Activated T-cell treated with anti-CD3 and anti-CD28 coated beads for 24 hours (primary cell): Measurements from ENCODE around the gene IGFLR1.
"Not testable (repeated sequence)": the region's sequence is repeated elsewhere in the genome, so short reads cannot be mapped to it uniquely, and the experiment has no call there.

Experiments used
- DNase-seq: peaks from one replicate; pipeline ENCODE4 v3.0.0-alpha.2; 2020; ENCODE audit warnings: low read depth

Gene IGFLR1

GRCh38 chr19:35777086-35777841, 35.0 kb upstream of the IGFLR1 start:
- no peak for DNase-seq

GRCh38 chr19:35776102-35776788, 34.0 kb upstream of the IGFLR1 start:
- no peak for DNase-seq

GRCh38 chr19:35775298-35776101, 33.2 kb upstream of the IGFLR1 start, which contains the start of gene ARHGAP33:
TSS of gene ARHGAP33 (plus strand) at chr19:35775564. CDS start at chr19:35775659, 95 bp downstream.
- DNase-seq, result peak; percentile 98

DNA sequence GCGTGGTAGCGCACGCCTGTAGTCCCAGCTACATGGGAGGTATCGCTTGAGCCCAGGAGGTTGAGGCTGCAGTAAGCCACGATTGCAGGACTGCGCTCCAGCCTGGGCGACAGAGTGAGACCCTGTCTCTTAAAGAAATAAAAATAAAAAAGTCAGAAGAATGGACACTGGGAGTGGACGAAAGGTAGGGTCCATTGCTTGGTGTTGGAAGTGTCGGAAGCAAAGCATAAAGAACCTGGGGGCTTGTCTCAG, 32.7 kb upstream of the IGFLR1 start:
- no peak for DNase-seq

DNA sequence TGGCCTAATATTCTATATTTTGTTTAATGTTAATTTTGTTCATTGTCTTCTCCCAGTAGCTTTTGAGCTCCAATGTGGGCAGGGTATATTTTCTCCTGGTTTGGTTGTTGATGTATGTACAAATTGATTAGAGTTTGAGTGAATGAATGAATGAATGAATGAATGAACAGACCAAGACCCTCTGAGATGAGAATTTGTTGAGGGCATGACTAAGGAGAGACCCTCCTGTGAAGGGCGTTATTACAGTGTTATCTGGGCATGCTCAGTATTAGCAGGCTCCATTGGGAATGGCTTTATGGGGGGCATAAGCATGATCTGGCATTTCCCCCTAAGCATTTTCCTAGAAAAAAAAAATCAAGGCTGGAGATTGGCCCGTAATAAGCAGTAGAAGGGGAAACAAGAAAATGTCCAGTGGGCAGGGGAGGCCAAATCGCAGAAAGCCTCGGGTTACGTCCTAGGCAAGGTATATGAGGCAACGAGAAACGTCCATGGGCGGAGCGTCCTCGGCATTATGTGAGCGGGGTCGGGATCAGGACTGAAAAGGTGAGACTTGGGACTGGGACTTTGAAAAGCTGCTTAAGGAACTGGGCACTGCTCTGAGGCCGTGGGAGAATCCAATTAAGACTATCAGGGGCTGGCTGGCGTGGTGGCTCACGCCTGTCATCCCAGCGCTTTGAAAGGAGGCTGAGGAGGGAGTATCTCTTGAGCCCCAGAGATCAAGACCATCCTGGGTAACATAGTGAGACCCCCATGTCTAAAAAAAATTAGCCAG, 32.2 kb upstream of the IGFLR1 start:
- DNase-seq, result no peak

DNA sequence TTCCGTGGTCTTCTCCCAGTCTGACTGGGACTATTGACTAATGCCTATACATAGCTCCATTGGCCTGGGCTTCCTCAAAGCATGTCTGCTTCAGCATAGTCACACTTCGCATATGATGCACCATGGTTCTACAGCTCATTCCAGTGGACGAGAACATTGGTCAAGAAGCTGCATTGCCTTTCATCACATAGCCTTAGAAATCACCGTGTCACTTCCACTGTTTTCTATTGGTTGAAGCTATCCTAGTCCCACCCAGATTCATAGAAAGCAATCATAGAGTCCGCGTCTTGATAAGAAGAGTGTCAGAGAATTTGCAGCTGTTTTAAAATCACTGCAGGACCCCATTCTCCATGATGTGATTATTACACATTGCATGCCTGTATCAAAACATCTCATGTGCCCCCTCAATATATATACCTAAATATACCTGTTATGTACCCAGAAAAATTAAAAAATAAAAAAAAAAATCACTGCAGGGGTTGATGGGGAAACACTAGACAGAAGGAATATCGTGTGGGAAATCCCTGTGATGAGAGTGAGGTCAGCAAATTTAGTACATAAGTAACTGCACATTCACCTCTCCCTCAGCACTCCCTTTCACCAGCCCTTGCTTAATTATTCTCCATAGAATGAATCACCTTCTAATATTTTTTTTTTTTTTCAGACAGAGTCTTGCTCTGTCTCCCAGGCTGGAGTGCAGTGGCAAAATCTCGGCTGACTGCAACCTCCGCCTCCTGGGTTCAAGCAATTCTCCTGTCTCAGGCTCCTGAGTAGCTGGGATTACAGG, 31.0 kb upstream of the IGFLR1 start:
- DNase-seq, result no peak

GRCh38 chr19:35772362-35772761, 30.1 kb upstream of the IGFLR1 start:
- DNase-seq, result not testable (repeated sequence)

DNA sequence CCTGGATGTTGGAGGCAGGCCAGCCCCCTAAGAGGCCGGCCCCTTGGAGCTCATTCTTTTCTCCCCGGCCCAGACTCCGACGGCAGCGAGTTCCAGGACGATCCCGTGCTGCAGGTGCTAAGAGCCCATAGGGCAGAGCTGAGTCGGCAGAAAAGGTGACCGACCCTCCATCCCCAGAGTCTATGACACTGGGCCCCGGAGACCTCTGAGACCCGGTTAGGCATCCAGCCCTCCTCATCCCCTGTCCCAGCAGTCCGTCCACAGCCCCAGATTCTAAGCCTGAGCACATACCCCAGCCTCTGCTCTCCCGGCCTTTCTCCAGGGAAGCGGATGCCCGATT, 25.8 kb upstream of the IGFLR1 start:
- no peak for DNase-seq

DNA sequence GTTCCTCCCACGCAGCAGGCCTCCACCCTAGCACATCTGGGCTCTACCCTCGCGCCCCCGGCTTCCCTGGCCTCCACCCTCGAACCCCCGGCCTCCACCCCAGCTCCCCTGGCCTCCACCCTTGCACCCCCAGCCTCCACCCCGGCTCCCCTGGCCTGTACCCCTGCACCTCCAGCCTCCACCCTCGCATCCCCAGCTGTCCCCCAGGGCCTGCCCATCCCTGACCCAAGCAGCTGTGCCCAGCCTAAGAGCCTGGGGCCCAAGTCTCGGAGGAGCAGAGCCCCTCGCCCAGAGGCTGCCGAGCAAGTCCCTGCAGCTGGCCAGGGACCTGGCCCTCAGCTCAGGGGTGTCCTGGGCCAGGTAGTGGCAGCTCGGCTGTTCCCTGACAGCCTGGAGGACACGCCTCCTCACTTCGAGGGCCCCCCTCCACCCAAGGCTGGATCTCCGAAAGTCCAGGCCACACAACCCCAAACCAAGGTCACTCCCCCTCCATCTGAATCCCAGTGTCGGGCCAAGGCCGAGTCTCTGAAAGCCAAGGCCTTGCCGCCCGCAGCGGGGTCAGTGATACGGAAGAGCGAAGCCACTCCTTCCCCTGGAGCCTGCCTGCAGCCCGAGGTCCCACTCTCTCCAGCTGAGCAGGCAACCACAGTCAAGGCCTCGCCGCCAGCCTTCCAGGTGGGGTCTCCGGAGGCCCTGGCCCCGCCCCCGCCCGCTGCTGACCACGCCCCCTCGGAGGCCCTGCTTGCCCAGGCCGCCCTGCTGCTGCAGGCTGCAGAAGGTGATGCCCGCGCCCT, 25.2 kb upstream of the IGFLR1 start:
- DNase-seq, result no peak

DNA sequence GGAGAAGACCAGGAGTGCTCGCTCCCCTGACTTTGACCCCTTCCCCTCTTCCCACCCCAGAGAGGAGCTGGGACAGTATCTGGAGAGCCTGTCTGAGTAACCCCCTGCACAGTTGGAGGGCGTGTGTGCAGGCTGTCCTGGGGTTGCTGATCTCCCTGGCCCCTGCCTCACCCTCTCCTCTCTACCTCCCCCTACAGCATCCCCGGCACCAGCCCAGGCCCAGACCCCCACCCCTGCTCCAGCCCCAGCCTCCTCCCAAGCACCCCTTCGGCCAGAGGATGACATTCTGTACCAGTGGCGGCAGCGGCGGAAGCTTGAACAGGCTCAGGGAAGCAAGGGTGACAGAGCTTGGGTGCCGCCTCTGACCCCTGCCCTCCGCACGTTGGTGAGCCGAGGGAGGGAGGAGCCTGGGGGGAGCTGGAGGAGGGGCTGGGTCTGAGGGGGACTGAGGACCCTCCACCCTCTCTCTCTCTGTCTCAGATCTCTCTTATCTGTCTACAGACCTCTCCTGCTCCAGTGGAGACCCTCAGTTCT, 24.4 kb upstream of the IGFLR1 start:
- DNase-seq, result no peak

DNA sequence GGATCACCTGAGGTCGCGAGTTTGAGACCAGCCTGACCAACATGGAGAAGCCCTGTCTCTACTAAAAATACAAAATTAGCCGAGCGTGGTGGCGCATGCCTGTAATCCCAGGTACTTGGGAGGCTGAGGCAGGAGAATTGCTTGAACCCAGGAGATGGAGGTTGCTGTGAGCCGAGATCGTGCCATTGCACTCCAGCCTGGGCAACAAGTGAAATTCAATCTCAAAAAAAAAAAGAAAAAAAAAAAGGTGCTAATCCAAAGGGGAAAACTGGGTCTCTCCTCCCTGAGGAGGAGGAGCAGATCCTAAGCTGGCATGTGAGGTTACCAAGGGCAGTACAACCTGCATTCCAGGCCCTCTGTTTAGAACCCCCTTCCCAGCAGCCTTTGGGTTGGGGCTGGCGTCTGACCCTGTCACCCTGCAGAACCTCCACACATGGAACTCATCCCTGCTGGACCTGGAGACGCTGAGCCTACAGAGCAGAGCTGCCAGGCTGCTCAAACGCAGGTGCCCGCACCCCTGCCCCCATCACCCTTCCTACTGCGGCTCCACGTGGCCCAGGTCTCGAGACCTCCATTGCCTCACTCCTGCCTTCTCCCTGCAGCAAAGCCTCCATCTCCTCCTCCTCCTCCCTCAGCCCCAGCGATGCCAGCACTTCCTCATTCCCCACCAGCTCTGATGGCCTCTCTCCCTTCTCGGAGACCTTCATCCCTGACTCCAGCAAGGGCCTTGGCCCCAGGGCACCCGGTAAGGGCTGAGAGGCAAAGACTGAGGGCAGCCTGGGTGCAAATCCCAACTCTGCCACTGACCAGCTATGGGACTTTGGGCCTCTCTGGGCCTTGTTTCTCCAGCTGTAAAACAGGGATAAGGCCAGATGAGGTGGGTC, 22.4 kb upstream of the IGFLR1 start:
- DNase-seq, result no peak

DNA sequence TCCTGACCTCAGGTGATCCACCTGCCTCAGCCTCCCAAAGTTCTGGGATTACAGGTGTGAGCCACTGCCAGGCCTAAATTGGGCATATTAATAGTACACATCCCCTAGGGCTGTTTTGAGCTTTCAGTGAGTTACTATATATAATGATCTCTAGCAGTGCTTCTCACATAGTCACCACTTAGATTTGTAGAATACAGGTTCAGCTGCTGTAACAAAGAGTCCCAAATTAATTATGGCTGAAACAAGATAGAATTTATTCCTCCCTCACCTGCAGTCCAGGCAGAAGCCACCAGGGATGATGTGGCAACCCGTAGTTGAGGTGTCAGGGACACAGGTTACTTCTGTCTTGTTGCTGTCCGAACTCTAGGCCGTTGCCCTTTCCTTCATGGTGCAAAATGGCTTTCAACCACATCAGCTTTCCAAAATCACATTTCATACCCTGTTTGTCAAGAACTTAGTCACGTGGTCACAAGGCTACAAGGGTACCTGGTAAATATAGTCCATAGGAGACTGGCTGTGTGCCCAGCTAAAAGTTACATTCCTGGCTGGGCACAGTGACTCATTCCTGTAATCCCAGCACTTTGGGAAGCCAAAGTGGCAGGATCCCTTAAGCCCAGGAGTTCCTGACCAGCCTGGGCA, 18.6 kb upstream of the IGFLR1 start:
- no peak for DNase-seq

DNA sequence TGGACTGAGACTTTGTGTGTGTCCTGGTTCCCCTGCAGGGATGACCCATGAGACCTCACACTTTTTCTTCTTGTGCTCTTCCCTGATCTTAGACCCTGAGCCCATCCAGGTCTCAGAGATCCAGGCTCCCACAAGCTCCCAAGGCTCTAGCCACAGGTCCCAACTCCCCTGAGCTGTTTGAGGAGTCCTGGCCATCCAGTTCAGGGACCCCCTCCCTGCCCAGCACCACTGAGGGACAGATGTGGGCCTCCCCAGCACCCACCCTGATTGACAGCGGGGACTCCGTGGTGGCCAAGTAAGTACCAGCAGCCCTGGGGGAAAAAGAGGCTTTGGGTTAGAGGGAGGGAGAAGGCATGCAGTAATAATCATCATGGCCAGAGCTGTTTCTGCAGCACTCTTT, 17.4 kb upstream of the IGFLR1 start:
- no peak for DNase-seq

DNA sequence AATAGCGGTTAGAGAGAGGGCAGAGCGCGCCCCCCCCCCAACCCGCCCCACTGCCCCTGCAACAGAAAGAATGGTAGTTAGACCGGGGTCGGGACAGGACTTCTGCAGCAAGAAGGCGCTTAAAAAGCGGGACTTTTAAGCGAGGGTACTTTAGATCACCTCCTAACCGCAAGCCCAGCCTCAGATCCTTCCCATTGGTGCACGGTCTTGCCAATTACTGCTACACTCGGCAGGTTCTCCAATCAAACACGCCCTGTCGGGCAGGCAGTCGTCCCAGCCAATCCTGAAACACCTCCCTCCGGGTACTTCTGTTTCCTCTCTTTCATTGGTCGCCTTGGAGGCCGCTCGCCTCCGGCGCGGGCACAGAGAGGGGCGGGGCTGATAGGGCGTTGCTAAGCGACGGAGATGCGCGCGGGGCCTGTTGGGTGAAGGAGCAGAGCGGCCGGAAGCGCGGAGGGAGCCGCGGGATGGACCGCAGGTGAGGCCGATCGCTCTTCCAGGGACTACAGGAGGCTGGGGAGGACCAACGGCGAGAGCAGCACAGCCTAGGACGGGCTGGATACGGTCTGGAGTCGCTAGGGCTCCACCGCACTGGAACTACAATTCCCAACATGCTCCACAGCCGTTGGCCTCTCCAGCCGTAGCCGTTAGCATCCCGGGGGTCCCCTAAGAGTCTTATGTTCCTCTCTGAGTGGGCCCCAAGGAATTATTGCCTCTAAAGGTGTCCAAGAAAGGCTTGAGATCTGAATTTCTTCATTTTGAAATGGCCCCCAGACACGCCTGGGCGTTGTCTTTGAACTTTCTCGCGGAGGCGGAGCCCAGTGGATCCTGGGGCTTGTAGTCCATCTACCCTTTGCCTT, 15.7 kb upstream of the IGFLR1 start, which contains the start of gene PROSER3:
Gene PROSER3 (plus strand): TSS at position 428 of the 860 bp plus-strand sequence. CDS start 40 bp downstream, at position 468.
- peak; percentile 99 for DNase-seq

DNA sequence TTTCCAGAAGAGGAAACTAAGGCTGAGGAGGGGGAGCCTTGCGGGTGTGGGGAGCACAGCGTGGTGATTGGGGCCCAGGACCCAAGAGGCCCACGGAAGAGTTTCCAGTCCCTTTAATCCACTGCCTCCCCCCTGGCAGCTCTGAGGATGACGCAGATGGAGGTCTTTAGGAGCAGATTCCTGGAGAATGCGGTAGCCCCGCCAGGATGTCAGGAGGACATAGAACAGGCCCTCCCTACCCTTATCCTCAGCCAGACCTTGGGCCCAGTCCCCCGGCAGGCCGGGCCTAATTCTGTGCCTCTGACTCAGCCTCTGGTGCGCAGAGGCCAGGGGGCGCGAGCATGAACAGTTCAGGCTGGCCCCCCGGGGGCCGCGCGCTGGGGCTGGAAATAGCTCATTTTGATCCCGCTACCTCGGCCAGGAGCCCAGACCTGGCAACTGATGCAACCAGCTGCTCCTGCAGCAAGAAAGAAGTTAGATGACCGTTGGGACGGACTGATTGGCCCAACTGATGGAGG, 15.0 kb upstream of the IGFLR1 start:
- no peak for DNase-seq

DNA sequence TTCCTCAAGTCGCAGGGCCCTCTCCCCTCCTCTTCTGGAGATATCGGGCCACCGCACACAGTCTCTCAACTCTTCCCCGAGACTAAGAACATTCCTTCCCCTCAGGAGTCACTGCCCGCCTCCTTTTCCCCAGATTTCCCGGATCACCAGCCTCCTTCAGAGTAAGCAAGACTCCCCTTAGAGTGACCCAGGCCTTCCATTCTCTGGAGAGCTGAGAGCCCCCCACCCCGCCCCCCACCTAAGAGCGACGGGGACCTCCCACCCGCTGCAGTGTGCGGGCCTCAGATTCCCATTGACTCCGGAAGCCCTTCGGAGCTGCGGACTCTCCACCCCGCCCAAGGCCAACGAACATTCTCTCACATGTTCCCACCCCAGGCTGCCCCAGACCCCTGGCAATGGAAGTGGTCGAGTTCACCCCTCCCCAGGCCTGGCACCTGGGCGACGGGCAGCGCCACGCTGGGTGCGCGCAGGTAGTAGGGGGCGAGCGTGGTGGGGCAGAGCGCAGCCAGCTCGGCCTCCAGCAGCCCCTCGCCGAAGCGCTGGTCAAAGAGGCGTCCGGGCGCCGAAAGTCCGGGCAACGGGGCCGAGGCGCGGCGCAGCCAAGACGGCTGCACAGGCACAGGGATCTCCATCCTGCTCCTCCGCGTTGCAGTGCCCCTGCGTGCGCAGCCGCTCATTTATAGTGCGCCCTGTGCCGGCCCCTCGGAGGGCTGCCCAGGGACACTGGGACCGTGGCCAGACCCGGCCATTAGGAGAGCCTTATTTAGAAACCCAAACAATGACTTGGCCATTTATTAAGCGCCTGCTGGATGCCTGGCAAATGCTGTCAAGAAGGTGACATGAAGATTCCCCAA, 14.4 kb upstream of the IGFLR1 start, which contains the start of gene HSPB6:
Gene HSPB6 (minus strand): TSS at position 653 of the 854 bp plus-strand sequence. CDS start 21 bp downstream, at position 632.
- DNase-seq, result no peak
